ENCODE results near the gene CLDN1.

CLDN1 gene

DNA sequence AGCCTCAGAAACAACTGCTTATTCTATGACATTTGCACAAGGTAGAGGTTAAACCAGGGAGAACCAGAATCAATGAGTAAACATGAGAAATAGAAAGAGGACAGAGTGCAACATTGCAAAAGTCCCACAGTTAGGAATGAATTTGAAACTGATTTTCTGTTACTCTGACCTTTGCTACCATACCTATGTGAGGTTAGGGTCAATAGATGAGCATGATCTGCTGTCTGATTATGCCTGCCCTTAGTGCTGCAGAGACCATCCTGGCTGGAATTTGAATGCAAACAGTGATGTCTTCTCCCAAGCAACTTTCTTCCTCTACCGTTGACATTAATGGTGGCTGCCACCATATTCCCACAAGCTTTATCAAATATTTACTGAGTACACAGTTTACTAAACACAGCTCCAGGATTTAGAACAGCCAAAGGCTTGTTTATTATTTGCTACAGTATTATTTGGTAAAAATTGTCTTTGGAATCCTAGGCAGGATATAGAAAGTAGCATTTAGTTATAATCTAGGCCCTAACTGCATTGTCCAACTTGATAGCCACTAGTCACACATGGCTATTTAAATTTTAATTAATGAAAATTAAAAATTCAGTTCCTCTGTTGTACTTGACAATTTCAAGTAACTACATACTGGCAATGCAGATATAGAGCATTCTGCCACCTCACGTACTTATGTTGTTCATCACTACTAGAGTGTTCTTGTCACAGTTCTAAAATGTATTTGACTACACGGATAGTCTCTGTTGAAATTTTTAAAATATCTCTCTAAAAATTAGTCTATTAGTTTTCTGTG, 8.9 kb upstream of the CLDN1 start:
- no peak for DNase-seq

DNA sequence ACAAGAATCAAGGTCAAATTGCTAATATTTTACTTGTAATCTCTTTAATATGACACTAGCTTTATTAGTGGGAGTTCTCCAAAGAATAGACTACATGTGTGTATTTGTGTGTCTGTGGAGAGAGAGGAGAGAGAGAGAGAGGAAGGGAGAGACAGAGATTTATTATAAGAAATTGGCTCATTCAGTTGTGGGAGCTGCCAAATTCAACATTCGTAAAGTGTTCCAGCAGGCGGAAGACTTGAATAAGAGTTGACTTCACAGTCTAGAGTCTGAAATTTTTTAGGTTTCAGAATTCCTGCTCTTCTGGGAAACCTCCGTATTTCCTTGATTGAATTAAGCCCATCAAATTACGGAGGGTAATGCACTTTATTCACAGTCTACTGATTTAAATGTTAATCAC, 4.7 kb upstream of the CLDN1 start:
- no peak for DNase-seq

DNA sequence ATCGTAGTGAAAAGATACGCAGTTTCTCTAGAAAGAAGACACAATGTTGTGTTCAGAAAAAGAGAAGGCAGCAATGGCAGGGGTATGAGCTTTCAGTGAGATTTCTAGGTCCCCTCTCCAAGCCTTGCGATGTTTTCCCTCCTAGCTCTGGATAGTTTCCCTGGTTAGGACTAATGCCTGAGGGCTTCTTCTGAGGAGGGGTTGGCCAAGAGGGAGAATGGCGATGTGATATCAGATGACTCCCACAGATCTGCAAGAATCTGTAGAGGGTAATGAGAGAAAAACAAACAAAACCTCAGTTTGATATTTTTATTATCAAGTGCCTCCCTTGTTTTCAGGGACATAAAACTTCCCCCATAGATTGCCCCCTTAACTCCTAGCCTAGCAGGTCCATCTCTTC, 4.1 kb upstream of the CLDN1 start:
- no peak for DNase-seq

DNA sequence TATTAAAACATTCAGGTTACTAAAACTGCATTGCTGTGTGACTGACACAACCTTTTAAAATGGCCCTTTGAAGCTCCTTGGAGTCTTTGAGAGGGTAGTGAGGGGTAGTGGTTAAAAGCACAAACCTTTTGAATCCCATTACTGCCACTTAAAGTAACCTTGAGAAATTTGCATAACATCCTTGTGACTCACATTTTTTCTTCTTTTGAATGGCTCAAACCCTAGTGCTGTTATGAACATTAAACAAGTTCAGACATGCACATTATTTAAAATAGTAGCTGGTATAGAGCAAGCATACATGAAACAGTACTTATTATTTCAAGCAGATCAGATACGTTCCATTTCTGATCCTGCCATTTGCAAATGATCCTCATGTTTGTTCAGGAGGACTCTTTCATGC, 3.7 kb upstream of the CLDN1 start:
- no peak for DNase-seq

DNA sequence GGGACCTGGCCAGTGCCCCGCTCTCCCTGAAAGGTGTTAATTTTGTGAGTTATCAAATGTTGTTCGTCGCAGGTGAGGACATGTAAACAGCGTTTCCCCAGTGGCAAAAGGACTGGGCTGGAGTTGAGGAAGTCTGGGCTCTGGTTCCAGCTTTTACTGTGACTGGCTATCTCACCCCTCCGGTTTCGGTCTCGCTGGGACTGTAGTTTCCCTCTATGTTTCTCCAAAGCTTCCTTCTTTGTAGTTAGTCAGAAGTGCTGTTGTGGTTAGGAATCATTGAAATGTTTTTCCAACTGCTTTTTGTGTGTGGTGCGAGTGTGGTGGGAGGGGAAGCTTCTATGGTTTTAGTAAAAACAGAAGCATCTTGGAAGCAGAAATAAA, 990 bp upstream of the CLDN1 start:
- no peak for DNase-seq

DNA sequence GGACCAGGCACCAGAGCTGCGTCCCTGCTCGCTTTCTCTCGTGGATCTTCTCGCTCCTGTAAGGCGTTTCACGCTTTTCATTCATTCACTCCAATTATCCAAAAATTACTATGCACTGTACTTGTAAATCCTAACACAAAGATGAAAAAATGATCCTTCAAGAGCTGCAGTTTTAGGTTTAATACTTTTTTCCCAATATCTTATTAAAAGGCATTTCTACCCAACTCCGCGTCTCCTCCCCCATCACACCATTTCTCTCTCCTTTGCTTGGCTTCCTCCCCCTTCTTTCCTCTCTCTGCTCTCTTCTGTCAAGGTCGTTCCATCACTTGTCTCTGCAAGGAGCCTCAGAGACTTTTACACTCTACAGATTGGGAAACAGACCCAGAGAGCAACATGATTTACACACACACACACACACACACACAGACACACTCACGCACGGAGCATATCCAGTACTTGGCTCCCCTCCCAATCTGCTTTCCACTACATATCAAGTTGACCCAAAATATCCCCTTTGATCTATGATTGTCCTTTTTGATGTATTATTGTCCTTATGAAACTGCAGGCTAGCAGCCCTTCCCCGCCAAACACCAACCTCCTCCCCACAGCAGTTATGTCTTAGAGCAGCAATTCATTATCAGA, 479 bp upstream of the CLDN1 start:
- no peak for DNase-seq

DNA sequence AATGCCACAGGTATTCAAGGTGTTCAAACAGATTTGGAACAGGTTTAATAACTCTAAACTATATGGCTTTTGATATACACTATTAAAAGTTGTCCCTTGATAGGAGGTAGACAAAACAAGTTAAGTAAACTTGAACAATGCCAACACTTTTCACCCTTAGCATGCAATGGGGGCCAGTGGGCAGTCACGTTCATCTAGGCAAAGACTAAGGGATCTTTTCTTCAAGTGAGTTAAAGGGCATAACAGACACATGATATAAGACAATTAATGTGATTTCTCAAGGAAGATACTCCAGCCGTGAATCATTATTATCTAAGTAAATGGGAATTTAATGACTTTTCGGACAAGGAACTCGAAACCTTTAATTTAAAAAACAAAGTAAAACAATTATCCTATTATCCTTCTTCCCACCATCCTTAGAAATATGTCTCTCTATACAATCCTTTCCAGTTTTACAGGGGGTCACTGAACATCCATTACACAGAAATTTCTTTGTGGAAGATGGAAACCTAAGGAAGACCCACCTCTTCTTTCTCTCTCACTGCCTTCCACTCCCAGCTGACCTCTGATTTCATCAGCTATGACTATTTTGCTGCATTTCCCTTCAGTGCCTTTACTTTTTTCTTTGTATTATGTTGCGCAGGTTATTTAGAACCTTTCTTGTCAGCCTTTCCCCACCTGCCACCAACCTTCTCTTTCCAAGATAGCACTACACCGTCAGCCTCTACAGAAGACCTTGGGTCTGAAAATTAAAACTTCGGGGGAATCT, 1.5 kb downstream of the CLDN1 start:
- DNase-seq: no peak

DNA sequence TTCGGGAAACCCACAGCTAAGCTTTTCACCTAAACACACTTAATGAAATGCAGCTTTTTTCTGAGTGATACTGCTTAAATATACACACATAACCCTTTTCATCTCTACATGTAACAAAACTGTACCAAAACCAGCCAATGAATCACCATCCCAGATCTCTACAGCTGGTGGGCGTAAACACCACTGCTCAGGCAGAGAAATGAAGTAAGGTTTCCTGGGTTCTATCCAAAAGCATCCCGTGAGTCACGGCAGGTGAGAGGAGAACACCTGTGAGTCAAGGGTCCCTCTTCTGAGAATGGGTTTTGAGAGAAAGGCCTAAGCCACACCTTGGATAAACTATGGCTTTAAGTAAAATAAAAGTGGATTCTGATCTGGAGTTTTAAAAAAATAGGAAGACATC, 2.6 kb downstream of the CLDN1 start:
- DNase-seq: no peak

DNA sequence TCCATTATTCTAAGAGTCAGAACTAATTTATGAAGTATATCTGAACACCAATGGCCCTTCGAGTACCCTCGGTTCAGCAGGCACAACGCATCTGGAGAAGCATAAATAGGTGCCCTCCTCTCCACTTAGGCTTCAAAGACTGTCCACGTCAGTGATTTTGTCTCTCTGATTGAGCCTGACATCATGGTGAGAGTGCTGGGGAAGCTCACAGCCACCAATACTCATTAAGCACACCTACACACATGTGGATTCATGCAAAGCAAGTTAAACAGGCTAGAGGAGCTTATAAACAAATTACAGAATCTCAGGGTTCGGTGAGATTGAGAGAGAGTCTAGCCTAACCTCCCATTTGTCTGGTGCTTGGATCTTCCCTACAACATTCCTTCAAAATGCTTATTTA, 3.6 kb downstream of the CLDN1 start:
- DNase-seq: no peak

DNA sequence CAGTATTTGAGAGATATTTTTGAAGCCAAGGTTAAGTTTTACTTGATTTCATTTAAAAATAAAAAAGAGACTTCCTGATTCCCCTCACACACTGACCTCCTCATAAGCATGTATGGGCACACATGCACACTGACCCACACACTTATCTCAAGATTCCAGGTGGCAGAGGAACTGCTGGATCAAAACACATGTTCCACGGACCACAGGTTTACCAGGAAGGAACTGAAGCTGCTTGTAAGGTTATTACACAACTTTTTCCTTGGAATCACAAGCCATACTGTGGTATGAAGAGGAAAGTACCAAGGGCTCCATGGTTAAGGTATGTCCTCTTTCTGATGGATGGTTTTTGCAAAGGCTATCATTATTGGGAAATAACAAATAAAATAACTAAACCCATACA, 7.5 kb downstream of the CLDN1 start:
- no peak for DNase-seq

DNA sequence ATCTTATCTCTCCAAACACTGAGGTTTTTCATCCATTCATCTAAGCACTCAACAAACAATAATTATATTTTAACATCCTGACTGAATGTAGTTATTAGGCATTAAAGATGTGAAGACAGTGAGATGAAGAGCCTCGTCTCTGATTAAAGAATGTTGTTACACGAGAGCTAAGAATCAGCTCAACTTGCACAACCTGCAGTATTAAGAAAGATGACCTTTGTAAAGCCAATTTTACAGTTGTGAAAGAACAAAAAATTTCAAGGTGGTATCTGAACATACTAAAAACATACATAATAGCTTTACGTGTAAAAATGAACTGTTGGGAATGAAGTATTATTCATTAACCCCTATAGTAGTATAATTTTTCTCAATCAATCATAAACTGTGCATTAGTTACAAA, 12.8 kb downstream of the CLDN1 start:
- DNase-seq: no peak

DNA sequence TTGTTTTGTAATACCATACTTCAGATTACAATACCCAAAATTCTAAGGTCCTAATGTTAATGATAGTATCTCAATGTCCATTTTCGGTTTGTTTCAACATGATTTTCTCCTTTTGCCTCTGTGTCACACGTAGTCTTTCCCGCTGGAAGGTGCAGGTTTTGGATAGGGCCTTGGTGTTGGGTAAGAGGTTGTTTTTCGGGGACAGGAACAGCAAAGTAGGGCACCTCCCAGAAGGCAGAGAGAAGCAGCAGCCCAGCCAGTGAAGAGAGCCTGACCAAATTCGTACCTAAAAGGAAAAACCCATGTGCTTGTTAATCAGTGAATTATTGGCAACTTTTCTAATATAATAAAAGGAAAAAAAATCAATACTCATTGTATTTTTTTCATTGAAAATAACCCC, 14.1 kb downstream of the CLDN1 start:
- no peak for DNase-seq

DNA sequence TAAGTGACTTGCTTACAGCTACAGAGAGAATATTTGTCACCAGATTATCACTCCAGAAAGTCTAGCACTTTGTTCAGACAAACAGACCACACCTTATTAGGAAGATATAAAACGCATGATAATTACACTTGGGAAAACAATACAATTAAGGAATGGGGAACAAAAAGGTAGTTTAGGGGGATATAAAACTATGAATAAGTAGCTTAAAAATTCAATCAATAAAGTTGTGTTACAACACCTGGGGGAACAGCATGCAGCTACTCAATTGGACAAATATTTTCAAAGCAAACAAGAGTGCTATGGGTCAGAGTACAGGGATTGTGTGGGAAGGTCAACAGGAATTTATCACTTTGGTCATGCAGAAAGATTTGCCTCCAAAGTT, 15.1 kb downstream of the CLDN1 start:
- DNase-seq: no peak

DNA sequence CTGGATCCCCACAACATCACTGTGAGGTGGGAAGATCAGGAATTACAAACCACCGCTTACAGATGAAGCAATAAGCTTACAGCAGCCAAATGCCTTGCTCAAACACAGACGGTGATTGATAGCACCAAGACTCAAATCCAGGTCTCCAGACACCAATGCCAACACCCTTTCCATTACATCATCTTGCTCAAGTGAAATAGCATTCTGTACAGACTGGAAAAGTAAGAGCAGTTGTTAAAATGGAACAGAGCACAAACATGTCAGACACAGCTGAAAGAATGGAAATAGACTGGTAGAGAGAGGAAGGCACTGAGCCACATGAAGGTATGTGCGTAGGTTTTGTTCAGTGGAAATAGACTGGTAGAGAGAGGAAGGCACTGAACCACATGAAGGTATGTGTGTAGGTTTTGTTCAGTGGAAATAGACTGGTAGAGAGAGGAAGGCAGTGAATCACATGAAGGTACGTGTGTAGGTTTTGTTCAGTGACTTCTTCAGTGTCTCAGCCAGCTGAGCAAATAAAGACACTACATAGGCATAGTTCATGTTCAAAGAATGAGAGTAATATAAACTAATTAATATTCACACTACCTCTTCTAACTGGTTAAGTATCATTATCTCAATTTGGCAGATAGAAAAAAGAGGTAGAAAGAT, 15.6 kb downstream of the CLDN1 start:
- no peak for DNase-seq

DNA sequence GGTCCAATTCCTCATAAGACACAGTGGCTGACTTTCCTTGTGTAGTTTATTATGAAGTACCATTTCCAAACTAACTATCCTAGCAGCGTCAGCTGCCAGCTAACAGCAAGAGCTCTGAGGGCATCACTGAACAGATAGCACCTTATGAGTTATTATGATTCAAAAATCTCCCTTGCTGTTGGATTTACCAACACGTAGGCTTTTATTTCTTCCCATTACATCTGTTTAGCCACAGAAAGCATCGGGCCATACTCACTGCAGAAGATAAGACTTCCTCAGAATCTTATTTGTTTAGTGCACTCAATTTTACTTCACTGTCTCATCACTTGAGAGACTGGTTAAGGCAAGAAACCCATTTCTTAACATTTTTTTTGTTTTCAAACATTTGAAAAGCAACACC, 16.2 kb downstream of the CLDN1 start:
- no peak for DNase-seq

DNA sequence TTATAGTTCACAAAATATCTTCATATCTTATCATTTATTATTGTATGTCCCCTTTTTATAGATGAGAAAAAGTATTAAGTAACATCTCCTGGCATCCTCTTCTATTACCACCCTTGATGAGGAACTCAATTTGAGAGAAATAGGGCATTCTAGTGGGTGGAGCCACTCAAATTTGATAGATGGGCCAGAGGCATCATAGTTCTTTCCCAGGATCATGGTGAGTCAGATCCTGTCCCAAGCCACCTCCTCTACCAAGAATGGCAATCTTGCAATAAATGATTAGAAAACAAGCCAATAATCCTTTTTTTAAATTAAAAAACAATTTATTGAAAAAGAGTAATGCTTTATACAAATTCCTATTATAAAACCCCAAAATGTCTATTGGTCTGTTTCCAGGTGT, 16.8 kb downstream of the CLDN1 start:
- DNase-seq: no peak

DNA sequence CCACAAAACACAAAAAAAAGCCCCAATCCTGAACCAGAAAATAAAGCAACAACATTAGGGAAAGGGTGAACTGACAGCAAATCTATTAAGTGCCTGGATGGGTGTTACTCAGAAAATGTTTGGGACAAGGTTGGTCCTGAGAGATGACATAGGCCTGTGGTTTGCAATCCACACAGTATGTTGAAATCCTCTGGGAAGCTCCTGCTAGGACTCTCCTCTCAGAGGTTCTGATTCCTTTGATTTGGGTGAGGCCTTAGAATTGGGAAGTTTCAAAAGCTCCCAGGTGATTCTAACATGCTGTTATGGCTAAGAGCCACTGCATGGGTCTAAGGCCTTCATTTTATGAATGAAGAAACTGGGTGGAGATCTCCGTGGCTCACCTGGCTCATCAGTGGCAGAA, 18.4 kb downstream of the CLDN1 start:
- no peak for DNase-seq

DNA sequence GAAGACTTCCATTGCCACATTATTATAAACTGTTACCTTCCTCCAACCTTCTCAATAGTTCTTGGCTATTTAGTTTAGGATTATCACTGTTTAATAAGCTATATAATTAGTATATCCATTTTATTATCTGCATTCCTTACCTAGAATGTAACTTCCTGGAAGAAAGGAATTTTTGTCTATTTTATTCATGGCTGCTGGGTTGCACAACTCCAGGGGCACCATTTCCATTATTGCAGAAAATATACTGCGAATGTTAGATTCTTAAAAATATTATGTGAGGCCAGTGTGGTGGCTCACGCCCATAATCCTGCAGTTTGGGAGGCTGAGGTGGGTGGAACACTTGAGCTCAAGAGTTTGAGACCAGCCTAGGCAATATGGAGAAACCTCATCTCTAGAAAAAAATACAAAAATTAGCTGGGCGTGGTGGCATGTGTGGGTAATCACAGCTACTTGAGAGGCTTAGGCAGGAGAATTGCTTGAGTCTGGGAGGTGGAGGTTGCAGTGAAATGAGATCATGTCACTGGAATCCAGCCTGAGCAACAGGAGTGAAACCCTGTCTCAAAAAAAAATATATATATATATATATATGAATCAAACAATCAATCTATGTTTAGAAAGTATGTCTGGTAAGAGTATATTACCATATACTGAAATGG, 19.9 kb downstream of the CLDN1 start:
- no peak for DNase-seq

DNA sequence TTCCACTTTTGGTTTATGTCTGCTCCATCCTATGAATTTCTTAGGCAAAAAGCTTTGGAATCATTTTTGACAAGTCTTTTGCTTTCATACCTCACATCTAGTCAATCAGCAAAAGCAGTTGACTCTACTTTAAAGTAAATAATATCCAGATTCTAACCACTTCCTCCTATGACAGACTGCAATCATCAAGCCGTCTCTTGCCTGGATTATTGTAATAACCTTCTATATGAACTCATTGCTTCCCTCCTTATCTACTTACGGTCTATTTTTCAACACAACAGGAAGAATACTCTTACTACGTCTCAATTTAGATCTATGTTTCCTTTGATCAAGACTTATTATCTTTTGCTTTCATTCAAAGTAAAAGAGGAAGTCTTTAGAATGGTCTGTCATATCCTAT, 20.7 kb downstream of the CLDN1 start:
- no peak for DNase-seq

DNA sequence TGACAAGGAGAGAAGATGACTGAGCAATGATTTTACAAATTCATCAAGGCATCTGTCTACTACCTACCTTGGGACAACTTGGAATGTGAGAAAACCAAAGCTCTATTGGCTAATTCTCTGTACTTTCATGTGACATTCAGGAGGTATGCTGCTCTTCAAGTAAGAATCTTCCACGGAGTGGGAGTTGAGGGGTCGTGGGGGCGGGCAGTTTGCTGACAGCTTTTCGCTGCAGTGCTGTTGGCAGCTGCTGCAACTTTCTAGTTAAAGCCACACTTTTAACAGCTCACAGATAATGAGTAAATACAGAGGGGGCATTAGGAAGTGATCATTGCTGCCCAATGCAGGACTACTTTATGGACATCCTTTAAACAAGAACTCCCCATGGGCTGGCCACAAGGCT, 22.3 kb downstream of the CLDN1 start:
- no peak for DNase-seq

DNA sequence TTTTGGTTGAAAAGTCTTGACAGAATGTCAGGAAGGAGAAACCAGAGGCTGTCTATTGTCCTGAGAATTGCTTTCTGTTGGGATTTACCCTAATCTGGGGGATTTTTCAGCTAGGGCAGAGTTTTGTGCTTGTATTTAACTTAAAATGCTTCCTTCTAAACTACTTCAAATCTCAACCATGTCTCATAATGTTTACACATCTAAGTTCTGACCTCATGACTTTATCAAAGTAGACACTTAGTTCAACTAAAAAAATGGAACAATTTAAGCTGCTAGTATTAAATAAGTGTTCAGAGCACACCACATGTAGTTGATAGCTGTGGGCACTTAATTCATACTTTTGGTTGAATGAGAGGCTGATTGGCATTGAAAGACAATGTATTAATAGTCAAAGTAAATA, 28.2 kb downstream of the CLDN1 start:
- DNase-seq: no peak

DNA sequence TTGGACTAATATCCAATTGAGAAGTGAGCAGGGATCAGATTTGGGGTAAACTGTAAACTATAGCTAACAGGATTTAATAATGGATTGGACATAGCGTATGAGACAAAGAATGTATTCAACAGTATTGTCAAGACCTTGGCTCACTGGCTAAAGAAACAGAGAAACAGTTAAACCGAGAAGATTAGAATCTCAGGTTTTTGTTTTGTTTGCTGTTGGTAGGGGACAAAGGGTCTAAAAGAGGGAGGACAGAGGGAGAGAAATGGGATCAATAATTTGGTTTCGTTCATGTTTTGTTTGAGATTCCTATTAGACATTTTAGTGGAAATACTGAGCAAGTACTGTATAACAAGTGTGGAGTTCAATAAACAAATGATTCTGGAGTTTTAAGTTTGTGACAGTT, 28.6 kb downstream of the CLDN1 start:
- no peak for DNase-seq

DNA sequence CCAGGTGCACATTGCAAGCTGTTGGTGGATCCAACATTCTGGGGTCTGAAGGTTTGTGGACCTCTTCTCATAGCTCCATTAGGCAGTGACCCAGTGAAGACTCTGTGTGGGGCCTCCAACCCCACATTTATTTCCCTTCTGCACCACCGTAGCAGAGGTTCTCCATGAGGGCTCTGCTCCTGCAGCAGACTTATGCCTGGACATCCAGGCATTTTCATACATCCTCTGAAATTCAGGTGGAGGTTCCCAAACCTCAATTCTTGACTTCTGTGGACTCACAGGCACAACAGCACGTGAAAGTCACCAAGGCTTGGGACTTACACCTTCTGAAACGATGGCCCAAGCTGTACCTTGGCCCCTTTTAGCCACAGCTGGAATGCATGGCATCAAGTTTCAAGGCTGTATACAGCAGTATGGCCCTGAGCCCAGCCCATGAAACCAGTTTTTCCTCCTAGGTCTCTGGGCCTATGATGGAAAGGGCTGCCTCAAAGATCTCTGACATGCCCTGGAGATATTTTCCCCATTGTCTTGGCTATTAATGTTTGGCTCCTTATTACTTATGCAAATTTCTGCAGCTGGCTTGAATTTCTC, 30.2 kb downstream of the CLDN1 start:
- DNase-seq: no peak
